Measurements from ENCODE around the gene CEP85L. TPM values are rescaled to one million over a fixed set of nuclear protein-coding genes. Genes with fewer than 3 reads are reported as not detected.

CEP85L gene
- total RNA-seq, 1 donor from 2014 or later: 15.3 TPM

GRCh38 chr6:118621799-118622470 lies 29.5 kb downstream of the CEP85L start:
- DNase-seq (ENCODE audit: low read depth): no peak

DNA sequence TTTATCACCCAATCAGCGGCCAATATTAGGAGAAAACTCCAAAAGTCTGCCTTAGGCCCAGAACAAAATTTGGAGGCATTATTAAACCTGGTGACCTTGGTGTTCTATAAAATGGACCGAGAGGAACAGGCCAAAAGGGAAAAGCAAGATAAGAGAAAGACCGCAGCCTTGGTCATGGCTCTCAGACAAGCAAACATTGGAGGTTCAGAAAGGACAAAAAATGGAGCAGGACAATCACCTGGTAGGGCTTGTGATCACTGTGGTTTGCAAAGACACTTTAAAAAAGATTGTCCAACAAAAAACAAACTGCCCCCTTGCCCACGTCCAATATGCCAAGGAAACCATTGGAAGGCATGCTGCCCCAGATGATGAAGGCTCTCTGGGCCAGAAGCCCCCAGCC lies 31.2 kb downstream of the CEP85L start:
- no peak for DNase-seq (ENCODE audit: low read depth)

- peak; percentile 16 for DNase-seq (ENCODE audit: low read depth)
These were observed 32.6 kb downstream of the CEP85L start for GRCh38 chr6:118618676-118619377.

GRCh38 chr6:118617417-118617816 lies 34.0 kb downstream of the CEP85L start:
- no peak for DNase-seq (ENCODE audit: low read depth)

DNA sequence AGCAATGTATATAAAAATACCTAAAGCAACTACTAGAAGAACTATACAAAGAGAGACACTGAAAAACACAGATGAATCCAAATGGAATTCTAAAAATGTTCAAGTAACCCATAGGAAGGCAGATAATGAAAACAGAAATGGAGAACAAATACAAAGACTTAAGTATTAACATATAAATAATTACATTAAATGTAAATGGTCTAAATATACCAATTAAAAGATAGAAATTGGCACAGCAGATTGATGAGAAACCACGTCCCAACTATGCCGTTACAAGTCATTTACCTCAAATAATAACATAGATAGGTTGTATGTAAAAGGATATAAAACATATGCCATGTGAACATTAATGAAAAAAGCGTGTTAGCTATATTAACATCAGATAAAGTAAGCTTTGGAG lies 40.1 kb downstream of the CEP85L start:
- no peak for DNase-seq (ENCODE audit: low read depth)

GRCh38 chr6:118606858-118607257 lies 44.5 kb downstream of the CEP85L start:
- no peak for DNase-seq (ENCODE audit: low read depth)

DNA sequence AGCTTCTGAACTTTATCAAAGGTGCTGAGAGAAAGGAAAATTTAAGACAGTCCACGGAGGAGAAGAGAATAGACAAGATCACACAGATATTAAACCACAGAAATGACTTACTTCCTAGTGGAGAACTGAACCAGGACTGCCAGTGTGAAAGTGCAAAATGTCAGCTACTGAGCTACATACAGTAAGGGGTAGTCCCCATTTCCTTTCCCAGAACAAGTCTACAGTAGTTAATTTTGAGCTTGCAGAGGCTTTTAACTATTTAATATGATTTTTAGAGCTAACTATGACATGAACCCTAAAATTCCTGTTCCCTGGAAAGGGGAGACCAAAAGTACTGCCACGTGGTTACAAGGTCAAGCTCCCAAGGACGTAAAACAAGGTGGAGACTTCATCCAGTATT lies 45.1 kb downstream of the CEP85L start:
- no peak for DNase-seq (ENCODE audit: low read depth)

- DNase-seq (ENCODE audit: low read depth): no peak
These were observed 48.0 kb downstream of the CEP85L start for GRCh38 chr6:118603372-118603771.

GRCh38 chr6:118602300-118602699 lies 49.1 kb downstream of the CEP85L start:
- no peak for DNase-seq (ENCODE audit: low read depth)

- DNase-seq (ENCODE audit: low read depth): no peak
These were observed 53.1 kb downstream of the CEP85L start for GRCh38 chr6:118598324-118598723.

DNA sequence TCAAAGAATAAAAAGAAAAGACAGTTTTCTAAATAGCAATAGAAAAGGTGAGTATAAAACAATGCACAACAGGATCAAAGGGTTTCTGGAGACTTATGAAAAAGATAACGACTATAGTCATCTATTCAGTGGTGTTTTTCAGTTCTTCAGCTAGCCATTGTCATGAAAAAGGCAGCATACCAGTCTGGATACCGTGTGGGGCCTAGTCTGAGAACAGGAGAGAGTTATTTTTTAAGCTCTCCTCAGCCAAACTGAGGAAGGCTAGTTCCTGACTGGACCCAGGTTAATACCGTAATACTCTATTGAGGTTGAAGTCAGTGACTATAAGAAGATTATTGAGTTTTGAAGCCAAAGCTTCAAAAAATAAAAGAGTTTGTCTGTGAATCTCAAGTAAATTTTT lies 53.8 kb downstream of the CEP85L start:
- no peak for DNase-seq (ENCODE audit: low read depth)

GRCh38 chr6:118596774-118597320 lies 54.5 kb downstream of the CEP85L start:
- DNase-seq (ENCODE audit: low read depth): no peak

- no peak for DNase-seq (ENCODE audit: low read depth)
These were observed 56.5 kb downstream of the CEP85L start for GRCh38 chr6:118594877-118595276.

GRCh38 chr6:118591897-118592296 lies 59.5 kb downstream of the CEP85L start:
- no peak for DNase-seq (ENCODE audit: low read depth)

DNA sequence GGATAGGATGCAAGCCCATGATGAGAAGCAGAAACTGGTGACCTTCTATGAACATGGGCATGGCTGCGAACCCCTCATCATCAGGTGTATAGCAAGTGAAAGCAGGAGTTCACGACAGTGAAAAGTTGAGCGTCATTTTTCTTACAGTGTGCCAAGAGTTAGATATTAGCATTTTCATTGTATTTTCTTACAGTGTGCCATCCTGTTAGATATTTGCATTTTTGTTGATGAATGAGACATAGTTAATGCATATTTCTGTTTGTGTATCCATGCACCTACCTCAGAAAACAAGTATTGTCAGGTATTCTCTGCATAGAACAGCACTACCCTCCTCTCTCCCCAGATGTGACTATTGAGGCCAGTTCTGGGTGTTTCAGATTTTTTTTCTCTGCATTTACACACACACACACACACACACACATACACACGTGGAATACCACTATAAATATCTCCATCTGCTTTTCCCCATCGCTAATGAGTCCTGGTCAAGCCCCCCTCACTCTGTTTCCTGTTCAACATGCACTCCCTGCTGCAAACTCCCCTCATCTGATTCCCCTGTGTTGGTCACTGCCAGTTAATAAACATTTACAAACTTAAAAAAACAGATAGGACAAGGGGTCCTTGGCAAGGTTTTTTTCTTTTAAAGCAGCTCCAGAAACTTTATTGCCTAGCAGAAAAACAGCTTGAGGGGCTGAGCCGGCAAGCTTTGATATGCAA lies 61.6 kb downstream of the CEP85L start:
- DNase-seq (ENCODE audit: low read depth): no peak

- DNase-seq (ENCODE audit: low read depth): no peak
These were observed 62.2 kb downstream of the CEP85L start for GRCh38 chr6:118589186-118589585.

DNA sequence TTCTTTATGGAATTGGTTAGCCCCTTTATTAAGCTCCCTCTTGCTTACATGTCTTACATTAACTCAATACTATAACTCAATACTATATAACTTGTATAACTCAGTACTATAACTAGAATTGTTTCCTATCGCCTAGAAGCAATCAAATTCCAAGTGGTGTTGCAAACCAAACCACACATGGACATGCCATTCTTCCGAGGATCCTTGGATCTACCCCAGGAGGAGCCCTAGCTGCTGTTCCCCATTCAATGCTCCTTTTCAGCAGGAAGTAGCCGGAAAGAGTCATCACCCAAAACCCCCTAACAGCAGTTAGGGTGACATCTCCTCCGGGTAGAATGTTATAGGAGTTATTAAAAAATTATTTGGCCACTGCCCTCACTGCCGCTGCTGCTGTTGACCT lies 62.8 kb downstream of the CEP85L start:
- no peak for DNase-seq (ENCODE audit: low read depth)

DNA sequence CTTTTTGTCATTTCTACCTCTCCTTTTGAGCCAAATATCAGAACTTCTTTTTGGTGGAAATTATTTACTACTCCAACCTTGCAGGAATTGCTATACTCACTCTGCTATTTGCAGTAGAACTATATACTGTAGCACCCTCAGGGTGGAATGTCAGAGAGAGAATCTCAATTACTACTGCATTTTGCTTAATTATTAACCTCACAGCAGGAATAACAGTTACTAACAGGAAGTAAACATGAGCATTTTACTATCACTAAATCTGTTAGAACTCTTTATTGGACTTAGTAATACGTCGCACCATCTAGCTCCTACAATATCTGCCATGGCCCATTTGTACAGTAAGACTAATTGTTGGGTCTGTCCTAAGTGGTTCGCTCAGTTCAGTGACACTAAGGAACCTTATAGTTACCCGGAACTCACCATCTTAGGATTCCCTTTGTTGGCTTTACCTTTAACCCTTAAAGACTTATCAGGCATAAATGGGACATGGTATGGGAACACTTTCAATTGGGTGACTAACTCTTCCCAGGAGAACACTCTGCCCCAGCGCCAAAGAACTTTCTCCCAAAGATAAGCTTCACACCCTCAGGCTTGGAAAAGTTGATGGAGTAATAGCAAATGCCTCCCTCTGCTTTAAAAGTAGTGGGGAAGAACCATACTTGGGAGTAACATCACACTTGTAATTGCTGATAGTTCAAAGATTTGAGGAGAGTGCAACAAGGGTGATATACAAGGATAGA lies 64.5 kb downstream of the CEP85L start:
- peak; percentile 96 for DNase-seq (ENCODE audit: low read depth)

DNA sequence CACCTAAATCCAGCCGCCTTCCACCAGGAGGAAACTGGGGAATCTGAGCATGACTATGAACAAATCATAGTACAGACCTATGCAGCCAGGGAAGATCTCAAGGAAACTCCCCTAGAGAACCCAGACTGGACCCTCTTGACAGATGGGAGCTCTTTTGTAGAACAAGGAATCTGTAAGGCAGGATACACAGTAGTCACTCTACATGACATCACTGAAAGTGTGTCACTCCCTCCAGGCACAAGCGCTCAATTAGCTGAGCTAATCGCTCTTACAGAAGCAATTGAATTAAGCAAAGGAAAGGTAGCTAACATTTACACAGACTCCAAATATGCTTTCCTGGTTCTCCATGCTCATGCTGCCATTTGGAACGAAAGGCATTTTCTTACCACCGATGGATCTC lies 66.5 kb downstream of the CEP85L start:
- DNase-seq (ENCODE audit: low read depth): no peak

DNA sequence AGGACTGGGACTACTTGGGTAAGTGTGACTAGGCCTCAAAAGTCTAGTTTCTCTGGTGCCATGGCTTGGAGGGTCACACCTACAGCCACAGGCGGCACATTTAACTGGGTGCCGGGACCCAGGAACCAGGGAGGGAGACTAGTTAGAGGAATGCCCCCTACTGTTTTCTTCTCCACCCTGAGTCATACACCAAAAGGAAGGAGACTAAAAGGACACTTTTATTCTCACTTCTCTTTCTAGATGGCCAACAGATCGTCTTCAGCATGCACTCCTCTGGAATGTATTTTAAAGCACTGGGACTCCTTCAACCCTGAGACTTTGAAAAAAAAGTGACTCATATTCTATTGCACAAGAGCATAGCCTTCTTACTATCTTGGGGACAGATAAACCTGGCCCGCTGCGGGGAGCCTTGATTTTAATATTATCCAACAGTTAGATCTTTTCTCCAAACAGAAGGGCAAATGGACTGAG lies 69.9 kb downstream of the CEP85L start:
- peak; percentile 75 for DNase-seq (ENCODE audit: low read depth)

DNA sequence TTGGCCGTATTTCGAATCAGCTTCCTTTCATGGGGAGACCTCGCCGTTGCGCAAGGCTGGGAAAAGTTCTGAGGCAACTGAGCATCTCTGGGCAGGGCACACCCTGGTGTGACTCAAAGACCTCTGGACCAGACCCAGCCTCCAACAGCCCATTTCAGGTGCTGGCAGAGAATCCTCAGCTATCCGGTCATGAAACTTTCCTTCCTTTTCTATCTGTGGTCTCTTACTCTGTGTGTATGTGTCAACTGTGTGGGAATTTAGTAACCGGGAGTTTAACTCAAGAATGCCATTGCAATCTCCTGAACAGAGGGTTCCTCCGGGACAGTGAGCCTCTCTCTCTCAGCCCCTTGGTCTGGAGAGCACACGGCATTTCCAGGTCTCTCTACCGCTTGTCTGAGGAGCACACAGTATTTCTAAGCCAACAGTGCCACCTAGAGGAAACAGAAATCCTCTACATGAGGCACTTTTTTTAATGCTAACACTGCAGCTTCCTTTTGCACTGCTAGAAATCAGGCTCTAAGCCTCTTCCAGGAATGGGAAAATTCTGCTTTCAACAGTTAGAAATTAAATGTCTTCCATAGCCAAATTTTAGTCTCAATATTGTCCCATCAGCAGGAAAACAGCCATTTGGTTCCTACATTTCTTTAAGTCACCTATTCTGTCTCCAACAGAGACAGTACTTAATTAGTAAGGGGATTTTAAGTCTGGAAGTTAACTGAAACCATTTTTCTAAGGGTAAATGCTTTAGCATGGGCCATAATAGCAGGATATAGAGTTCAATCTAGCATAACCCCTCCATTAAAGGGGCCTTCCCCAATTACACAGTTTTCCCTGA lies 70.6 kb downstream of the CEP85L start:
- peak; percentile 81 for DNase-seq (ENCODE audit: low read depth)

All from renal cortical epithelial cell (primary cell).